Measurements from ENCODE around the gene HMCN1.

The HMCN1 gene

GRCh38 chr1:186057086-186057485 is 322.9 kb downstream of the HMCN1 start:
- POLR2A ChIA-PET (ENCODE audit: low non-redundant PET): no interaction called here
- no peak for DNase-seq (ENCODE audit: low spot score)
- TF ChIP-seq CTCF (conservative IDR thresholded peaks at IDR 0.05; ENCODE audit: low read depth): no peak
- H3K27ac ChIP-seq: no peak overlapping the region
- CTCF ChIA-PET: no interaction called here

- DNase-seq (ENCODE audit: low spot score): no peak
- ChIA-PET CTCF (no interaction called here), POLR2A (ENCODE audit: low non-redundant PET) (no interaction called here)
- TF ChIP-seq CTCF (conservative IDR thresholded peaks at IDR 0.05; ENCODE audit: low read depth): no peak
- H3K27ac ChIP-seq: no peak overlapping the region
Measured at GRCh38 chr1:186059311-186059710, 325.1 kb downstream of the HMCN1 start.

- ChIA-PET CTCF (no interaction called here), POLR2A (ENCODE audit: low non-redundant PET) (no interaction called here)
Measured at GRCh38 chr1:186059752-186060151, 325.6 kb downstream of the HMCN1 start.

GRCh38 chr1:186060226-186060625 is 326.0 kb downstream of the HMCN1 start:
- TF ChIP-seq CTCF (conservative IDR thresholded peaks at IDR 0.05; ENCODE audit: low read depth): no peak
- CTCF ChIA-PET: no interaction called here
- POLR2A ChIA-PET (ENCODE audit: low non-redundant PET): no interaction called here
- DNase-seq (ENCODE audit: low spot score): no peak
- no peak overlapping the region for H3K27ac ChIP-seq

More at GRCh38 chr1:186059752-186060151, 325.6 kb downstream of the HMCN1 start:
- TF ChIP-seq CTCF (conservative IDR thresholded peaks at IDR 0.05; ENCODE audit: low read depth): no peak
- no peak overlapping the region for H3K27ac ChIP-seq
- DNase-seq (ENCODE audit: low spot score): no peak

- CTCF ChIA-PET: no interaction called here
- POLR2A ChIA-PET (ENCODE audit: low non-redundant PET): no interaction called here
Measured at GRCh38 chr1:186063091-186063657, 329.0 kb downstream of the HMCN1 start.

GRCh38 chr1:186066411-186066810 is 332.2 kb downstream of the HMCN1 start:
- no peak overlapping the region for H3K27ac ChIP-seq
- CTCF ChIA-PET: no interaction called here
- POLR2A ChIA-PET (ENCODE audit: low non-redundant PET): no interaction called here
- no peak for DNase-seq (ENCODE audit: low spot score)
- TF ChIP-seq CTCF (conservative IDR thresholded peaks at IDR 0.05; ENCODE audit: low read depth): no peak

More at GRCh38 chr1:186063091-186063657, 329.0 kb downstream of the HMCN1 start:
- H3K27ac ChIP-seq: no peak overlapping the region
- no peak for TF ChIP-seq CTCF (conservative IDR thresholded peaks at IDR 0.05; ENCODE audit: low read depth)
- no peak for DNase-seq (ENCODE audit: low spot score)

GRCh38 chr1:186073697-186074096 is 339.5 kb downstream of the HMCN1 start:
- ChIA-PET CTCF (no interaction called here), POLR2A (ENCODE audit: low non-redundant PET) (no interaction called here)
- H3K27ac ChIP-seq: no peak overlapping the region
- no peak for TF ChIP-seq CTCF (conservative IDR thresholded peaks at IDR 0.05; ENCODE audit: low read depth)
- DNase-seq (ENCODE audit: low spot score): no peak

Data from RWPE1 (cell line).